Measurements from ENCODE around the gene PDSS1.
"Not testable (repeated sequence)": the region's sequence is repeated elsewhere in the genome, so short reads cannot be mapped to it uniquely, and the experiment has no call there.

The PDSS1 gene

GRCh38 chr10:26697163-26697921, at the start of gene PDSS1:
Gene PDSS1 (plus strand): TSS chr10:26697701. CDS start chr10:26697712, 11 bp downstream.
- DNase-seq (ENCODE audit: low read depth, low spot score): peak; percentile 87

GRCh38 chr10:26648245-26648636, 49.3 kb upstream of the PDSS1 start:
- not testable (repeated sequence) for DNase-seq (ENCODE audit: low read depth, low spot score)

- no peak for DNase-seq (ENCODE audit: low read depth, low spot score)
Measured at GRCh38 chr10:26650406-26650805, 47.1 kb upstream of the PDSS1 start.

GRCh38 chr10:26651476-26651875, 46.0 kb upstream of the PDSS1 start:
- not testable (repeated sequence) for DNase-seq (ENCODE audit: low read depth, low spot score)

GRCh38 chr10:26653004-26653403, 44.5 kb upstream of the PDSS1 start:
- DNase-seq (ENCODE audit: low read depth, low spot score): no peak

GRCh38 chr10:26655746-26656145, 41.8 kb upstream of the PDSS1 start:
- no peak for DNase-seq (ENCODE audit: low read depth, low spot score)

- no peak for DNase-seq (ENCODE audit: low read depth, low spot score)
Measured at GRCh38 chr10:26662864-26663263, 34.6 kb upstream of the PDSS1 start.

- no peak for DNase-seq (ENCODE audit: low read depth, low spot score)
Measured at GRCh38 chr10:26665080-26666048, 32.1 kb upstream of the PDSS1 start.

- no peak for DNase-seq (ENCODE audit: low read depth, low spot score)
Measured at GRCh38 chr10:26675873-26676257, 21.6 kb upstream of the PDSS1 start.

GRCh38 chr10:26679588-26679987, 17.9 kb upstream of the PDSS1 start:
- DNase-seq (ENCODE audit: low read depth, low spot score): no peak

GRCh38 chr10:26681076-26681475, 16.4 kb upstream of the PDSS1 start:
- no peak for DNase-seq (ENCODE audit: low read depth, low spot score)

GRCh38 chr10:26681971-26682370, 15.5 kb upstream of the PDSS1 start:
- DNase-seq (ENCODE audit: low read depth, low spot score): peak; percentile 60

- DNase-seq (ENCODE audit: low read depth, low spot score): no peak
Measured at GRCh38 chr10:26682931-26683330, 14.6 kb upstream of the PDSS1 start.

- DNase-seq (ENCODE audit: low read depth, low spot score): peak; percentile 64
Measured at GRCh38 chr10:26684667-26685264, 12.7 kb upstream of the PDSS1 start.

- no peak for DNase-seq (ENCODE audit: low read depth, low spot score)
Measured at GRCh38 chr10:26685441-26685840, 12.1 kb upstream of the PDSS1 start.

GRCh38 chr10:26689399-26689798, 8.1 kb upstream of the PDSS1 start:
- no peak for DNase-seq (ENCODE audit: low read depth, low spot score)

GRCh38 chr10:26690731-26691475, 6.6 kb upstream of the PDSS1 start:
- no peak for DNase-seq (ENCODE audit: low read depth, low spot score)

- peak; percentile 25 for DNase-seq (ENCODE audit: low read depth, low spot score)
Measured at GRCh38 chr10:26694536-26694935, 3.0 kb upstream of the PDSS1 start.

GRCh38 chr10:26696786-26697162, 727 bp upstream of the PDSS1 start:
- DNase-seq (ENCODE audit: low read depth, low spot score): no peak

- DNase-seq (ENCODE audit: low read depth, low spot score): peak; percentile 23
Measured at GRCh38 chr10:26697922-26698608, 564 bp downstream of the PDSS1 start.

GRCh38 chr10:26698909-26699308, 1.4 kb downstream of the PDSS1 start:
- DNase-seq (ENCODE audit: low read depth, low spot score): no peak

Measured in astrocyte of the hippocampus (primary cell).